GM12878 (cell line): ENCODE data around the gene TRAF2.

Experiments used
- CEBPB ChIP-seq, 2 experiments: fragments of 150-350 bp in 1 of 2; IDR thresholded peaks; 2 replicates each; pipeline ENCODE4 v1.6.1; 2012 to 2014; ENCODE audit warnings: low read depth in 2 of 2, low read length in 2 of 2, borderline replicate concordance in 1 of 2, inconsistent platforms in 1 of 2
- NFYA ChIP-seq: IDR thresholded peaks from 2 replicates; pipeline ENCODE4 v1.6.1; 2011; ENCODE audit warnings: low read depth, mild to moderate bottlenecking, low read length, improper control_type of control experiment, borderline replicate concordance
- POLR2A ChIP-seq: IDR thresholded peaks from 2 replicates; pipeline ENCODE4 v1.6.1; 2011; ENCODE audit warnings: low read depth, mild to moderate bottlenecking, low read length
- POLR2AphosphoS2 ChIP-seq: IDR thresholded peaks from 2 replicates; pipeline ENCODE4 v1.6.1; 2011; ENCODE audit warnings: low read depth, mild to moderate bottlenecking, low read length, improper control_type of control experiment, moderate library complexity
- POLR2AphosphoS5 ChIP-seq: IDR thresholded peaks from 2 replicates; pipeline ENCODE4 v1.6.1; 2011; ENCODE audit warnings: mild to moderate bottlenecking, low read length, inconsistent platforms
- STAT1 ChIP-seq: fragments of 450-650 bp; conservative IDR thresholded peaks from 2 replicates; pipeline ENCODE4 v1.6.1; 2014; ENCODE audit warnings: antibody characterized with exemption, mild to moderate bottlenecking

GRCh38 chr9:136867917-136868316 lies 18.4 kb upstream of the TRAF2 start:
- TF ChIP-seq POLR2AphosphoS5, result no peak
- no peak for TF ChIP-seq STAT1
- TF ChIP-seq POLR2A, result no peak
- no peak for TF ChIP-seq NFYA
- TF ChIP-seq POLR2AphosphoS2, result no peak
- TF ChIP-seq CEBPB (IDR thresholded peaks at IDR 0.05; ENCODE audit: borderline replicate concordance in 1 of 2, low read depth in 2 of 2, low read length in 2 of 2), result no peak
